SKM-1 (cell line): Measurements from ENCODE around the gene SLC2A4RG.

Source experiments
- DNase-seq: peaks from one replicate; lab custom pipeline; 2025; ENCODE audit not compliant: unreplicated experiment; lab: John Stamatoyannopoulos, UW

The SLC2A4RG gene

GRCh38 chr20:63752411-63753101, 13.0 kb downstream of the SLC2A4RG start:
- no peak for DNase-seq

DNA sequence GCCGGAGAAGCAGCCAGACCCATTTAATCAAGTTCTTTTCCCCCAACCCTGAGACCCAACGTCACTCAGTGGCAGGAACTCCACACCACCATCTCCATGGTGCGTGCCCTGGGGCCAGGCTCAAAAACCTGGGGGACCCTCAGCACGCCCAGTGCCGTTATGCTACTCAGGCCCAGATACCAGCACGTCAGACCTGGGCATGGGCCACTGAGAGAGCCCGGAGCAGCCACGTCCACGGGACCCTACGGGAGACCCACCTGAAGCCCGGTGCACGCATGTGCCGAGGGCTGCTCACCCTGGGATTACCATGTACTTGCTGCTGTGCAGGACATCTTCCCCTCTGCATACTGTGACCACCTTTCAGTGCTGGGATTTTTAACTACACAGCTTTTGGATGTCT, 13.8 kb downstream of the SLC2A4RG start:
- no peak for DNase-seq

DNA sequence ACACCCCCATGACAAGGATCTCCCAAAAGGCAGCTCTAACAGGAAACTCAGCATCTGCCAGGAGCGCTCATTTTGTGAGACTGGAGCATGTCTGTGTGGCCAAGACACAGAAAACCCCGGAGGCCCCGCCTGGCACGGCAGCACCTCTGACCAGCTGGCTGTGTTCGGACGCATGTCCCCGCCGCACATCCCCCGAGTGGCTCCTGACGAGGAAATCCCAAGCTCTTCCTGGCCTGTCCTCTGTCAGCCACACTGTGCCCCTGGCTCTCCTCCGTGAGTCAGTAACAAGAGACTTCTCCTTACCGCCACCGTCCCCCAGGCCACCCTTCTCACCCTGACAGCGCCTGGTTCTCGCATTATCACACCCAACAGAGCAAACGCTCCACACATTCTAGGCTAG, 14.4 kb downstream of the SLC2A4RG start:
- DNase-seq, result no peak

GRCh38 chr20:63755933-63756647, 16.5 kb downstream of the SLC2A4RG start:
- no peak for DNase-seq

DNA sequence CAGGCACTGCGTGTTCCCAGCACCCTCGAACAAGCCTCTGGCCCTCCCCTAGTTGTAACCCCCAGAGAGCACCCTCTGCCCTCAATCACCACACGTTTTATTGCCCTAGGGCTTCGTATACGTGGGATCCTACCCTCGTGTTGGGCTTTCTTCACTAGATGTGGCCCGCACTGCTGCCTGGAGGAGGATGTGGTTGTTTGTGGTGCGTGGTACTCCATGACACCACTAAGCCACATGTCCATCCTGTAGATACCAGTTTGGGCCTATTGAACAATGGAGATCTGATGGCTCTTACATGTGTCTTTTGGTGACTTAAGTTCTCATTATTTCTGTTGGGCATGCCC, 17.0 kb downstream of the SLC2A4RG start:
- no peak for DNase-seq

DNA sequence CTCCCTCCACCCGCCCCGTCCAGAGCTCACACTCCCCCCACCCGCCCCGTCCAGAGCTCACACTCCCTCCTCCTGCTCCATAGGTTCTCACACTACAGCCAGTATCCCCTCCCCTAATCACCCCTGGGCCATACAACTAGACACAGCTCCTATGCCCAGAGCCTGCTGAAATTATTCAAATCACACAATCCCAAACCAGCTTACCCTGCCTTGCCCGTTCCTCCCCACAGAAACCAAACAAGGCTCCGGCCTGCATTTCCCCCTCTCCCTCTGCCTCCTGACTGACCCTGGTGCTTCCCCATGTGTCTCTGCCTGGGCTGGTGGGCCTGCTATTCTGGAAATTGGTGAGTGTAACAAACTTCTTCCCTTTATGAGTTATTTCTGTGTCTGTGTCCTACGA, 18.6 kb downstream of the SLC2A4RG start:
- no peak for DNase-seq

- no peak for DNase-seq
Measured at GRCh38 chr20:63759377-63759901, 19.9 kb downstream of the SLC2A4RG start.

DNA sequence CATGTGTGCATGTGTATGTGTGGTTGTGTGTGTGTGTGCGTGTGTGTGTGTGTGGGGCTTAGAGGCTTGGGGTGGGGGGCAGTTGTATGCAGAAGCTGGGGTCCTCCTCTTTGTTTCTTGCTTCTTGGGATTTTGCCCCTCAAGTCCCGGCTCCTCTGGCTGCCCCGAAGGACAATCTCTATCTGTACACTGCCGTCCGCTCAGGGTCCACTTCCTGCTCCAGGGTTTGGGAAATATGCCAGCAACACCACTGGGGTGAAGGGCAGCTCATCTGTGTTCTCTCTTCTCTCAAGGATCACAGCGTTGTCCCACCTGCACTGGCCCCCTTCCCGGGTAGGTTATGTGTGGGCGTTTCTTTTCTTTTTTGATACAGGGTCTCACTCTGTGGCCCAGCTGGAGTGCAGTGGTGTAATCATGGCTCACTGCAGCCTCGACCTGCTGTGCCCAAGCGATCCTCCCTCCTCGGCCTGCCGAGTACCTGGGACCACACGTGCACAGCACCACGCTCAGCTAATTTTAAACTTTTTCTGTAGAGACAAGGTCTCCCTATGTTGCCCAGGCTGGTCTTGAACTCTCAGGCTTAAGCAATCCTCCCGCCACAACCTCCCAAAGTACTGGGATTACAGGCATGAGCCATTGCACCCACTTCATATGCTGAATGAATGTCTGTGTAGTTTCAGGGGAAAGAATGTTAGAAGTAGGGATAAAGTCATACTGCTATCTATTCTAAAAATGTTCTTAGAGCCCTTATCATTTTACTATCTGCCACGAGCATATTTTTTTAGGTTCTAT, 25.7 kb downstream of the SLC2A4RG start:
- no peak for DNase-seq

GRCh38 chr20:63765902-63766301, 26.3 kb downstream of the SLC2A4RG start:
- no peak for DNase-seq

- no peak for DNase-seq
Measured at GRCh38 chr20:63766695-63767426, 27.3 kb downstream of the SLC2A4RG start.

DNA sequence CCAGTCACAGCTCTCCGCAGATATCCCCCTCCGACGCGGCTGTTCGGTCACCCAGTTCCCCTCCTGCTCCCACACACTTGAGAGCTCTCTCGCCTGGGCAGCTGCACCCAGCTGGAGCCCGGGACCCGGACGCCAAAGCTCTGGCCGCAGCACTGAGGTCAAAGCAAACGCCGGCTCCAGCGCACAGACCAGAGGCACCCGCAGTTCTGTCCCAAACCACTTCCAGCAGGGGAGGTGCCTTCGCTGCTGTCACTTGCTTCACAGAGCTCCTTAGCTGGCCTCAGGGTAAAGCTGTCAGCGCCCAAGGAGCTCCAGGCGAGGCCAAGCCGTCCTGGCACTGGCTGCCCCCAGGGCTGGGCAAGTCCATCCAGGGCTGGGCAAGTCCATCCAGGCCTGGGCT, 27.9 kb downstream of the SLC2A4RG start:
- no peak for DNase-seq

DNA sequence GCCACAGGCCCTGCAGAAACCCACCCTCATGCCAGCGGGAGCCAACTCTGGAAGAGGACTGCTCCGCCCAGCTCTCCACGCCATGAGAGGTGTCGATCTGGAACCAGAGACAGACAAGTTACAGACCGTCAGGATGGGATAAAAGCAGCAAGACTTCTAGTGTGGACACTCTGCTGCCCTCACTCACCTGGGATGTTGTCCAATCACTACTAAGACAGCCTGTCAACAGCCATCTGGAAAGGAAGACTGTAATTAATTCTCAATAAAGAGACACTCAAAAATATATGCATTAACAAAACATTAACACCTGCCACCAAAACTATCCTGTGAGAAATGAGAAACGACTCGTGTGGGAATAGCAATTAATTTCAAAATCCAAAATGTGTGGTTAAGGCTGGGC, 28.3 kb downstream of the SLC2A4RG start:
- no peak for DNase-seq

DNA sequence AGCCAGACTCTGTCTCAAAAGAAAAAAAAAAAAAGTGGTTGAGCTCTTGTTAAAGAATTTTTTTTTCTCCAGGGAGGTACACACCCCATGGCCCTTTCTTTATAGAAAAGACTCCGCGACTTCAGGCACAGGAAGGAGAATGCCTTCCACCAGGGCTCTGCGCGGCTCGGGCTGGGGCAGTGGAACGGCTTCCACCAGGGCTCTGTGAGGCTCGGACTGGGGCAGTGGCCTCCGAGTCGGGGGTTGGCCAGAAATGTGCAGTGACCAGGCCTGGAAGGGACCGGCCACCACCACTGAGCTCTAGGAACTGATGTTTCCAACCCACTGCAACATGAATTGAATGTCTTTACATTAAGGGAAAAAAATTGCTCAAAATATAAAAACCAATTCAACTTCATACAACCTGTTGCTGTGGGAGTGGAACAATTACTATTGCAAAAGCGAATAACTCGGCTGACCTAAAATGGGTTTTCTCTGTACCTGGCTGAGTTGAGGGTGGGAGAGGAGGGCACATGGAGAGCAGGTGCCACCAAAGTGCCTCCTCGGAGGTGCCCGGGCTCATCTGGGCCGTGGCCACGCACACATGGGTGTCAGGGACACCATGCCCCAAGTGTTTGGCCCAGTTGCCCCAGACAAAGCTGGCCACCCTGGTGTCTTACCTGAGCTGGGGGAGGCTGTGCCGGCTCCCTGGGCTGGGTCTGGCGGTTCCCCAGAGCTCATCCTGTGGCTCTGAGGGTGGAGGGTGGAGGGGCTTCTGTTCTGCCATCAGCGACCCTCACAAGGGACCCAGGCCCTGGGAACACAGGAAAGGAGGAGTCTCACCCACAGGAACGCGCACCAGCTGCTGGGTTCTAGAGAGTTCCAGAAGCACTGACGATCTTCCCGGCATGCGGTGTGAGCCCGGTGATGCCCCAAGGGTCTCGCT, 29.3 kb downstream of the SLC2A4RG start:
- no peak for DNase-seq

DNA sequence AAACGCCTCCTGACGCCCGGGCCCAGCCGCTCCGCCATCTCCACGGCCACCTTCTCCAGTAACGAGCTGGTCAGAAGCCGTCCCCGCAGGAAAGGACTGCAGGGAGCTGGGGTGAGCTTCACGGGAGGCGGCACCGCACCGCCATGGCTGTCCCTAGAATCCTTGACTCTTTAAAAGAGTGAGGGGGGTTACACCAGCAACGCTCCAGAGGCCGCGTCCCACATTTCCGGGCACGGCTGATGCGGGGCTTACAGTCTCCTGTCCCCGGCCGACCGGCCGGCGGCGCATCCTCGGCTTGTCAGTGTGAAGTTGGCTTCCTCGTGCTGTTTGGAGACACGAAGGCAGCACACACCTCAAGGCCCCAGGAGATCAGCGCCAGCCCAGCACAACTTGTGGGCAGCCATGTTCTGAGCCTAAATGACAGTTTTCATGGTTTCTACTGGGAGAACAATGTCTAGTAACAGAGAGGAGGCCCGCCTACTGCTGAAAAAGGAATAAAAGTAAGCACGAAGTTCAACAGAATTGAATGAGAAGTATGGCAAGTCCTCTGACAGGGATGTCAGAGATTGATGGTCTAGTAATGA, 30.4 kb downstream of the SLC2A4RG start:
- no peak for DNase-seq

GRCh38 chr20:63771046-63771707, 31.6 kb downstream of the SLC2A4RG start:
- DNase-seq, result no peak

- DNase-seq, result no peak
Measured at GRCh38 chr20:63772781-63773518, 33.4 kb downstream of the SLC2A4RG start.

DNA sequence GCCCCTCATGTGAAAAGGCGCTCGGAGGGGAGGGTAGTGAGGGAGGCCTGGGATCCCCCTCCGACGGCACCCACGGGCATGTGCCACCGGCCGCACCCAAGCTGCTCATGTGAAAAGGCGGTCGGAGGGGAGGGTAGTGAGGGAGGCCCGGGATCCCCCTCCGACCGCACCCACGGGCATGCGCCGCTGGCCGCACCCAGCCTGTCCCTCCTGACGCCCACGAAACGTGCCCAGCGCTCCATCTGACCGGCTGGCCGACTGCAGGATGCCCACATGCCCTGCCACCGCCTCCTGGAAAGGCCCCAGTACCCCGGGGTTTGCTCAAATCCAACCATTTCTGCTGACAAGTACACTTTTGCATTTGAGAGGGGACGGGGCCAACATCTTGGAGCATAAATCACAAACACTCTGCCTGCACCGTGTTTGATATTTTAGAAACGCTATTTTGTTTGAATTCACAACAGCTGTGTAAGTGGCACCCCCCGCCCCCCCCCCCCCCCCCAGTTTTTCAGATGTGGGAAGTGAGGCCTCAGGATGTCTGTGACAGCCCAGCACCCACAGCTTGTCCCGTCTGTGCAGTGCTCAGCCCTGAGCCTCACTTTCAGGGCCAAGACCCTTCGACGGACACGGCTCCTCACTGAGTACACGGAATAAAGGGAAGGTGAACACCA, 34.1 kb downstream of the SLC2A4RG start:
- no peak for DNase-seq

DNA sequence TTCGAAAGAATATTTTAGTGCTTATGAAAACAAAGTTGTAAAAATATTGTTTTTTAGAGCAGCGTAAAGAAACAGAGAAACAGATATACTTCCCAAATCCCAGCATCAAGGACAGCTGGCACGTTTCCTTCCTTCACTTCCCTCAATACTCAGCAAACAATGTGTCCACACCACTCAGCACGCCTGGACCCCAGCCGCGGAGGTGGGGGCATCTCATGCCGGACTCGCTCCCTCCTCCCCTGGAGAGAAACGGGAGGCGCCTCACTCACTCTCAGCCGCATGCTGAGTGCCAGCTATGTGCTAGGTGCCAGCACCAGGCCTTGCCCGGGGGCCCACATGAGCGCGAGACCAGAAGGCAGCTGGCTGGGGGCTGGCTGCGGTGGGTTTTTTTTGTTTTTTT, 34.7 kb downstream of the SLC2A4RG start:
- no peak for DNase-seq
